IMR-90 (cell line): ENCODE results near the gene INPP5A. TPM values are rescaled to one million over a fixed set of nuclear protein-coding genes. Genes with fewer than 3 reads are reported as not detected.

Experiments used
- ATAC-seq: fragments of 200-7000 bp; cut with Tn5 transposase; 2 replicates; pipeline ENCODE4 v1.9.1; 2020; ENCODE audit warnings: low read depth, mild to moderate bottlenecking, moderate library complexity
- BruUV-seq: library from RNA; stranded (reverse); fragments of 400-500 nt; replicated peaks from 2 replicates; lab custom pipeline; 2021; lab: Mats Ljungman, UMichigan
- CTCF ChIA-PET: fragments of 300-600 bp; formaldehyde crosslinking; extraction: SDS; loops from one replicate; lab custom pipeline; 2021; ENCODE audit warnings: antibody characterized with exemption; lab: Yijun Ruan, JAX
- POLR2A ChIA-PET: fragments of 300-600 bp; sonication (Branson Sonifier 250); formaldehyde crosslinking; loops from one replicate; lab custom pipeline; 2022; ENCODE audit warnings: antibody characterized with exemption; ENCODE audit not compliant: unreplicated experiment; lab: Charles Lee
- DNase-seq: peaks from one replicate; pipeline ENCODE4 v3.0.0; 2013
- H2AFZ ChIP-seq: replicated peaks from 2 replicates; pipeline ENCODE3; 2013; ENCODE audit warnings: low read length, mild to moderate bottlenecking; ENCODE audit not compliant: poor library complexity
- H2AK5ac ChIP-seq: 2 replicates; pipeline ENCODE4 v1.6.1; 2013; ENCODE audit warnings: low read depth, low read length, inconsistent platforms
- H2AK9ac ChIP-seq: replicated peaks from 2 replicates; pipeline ENCODE3; 2013; ENCODE audit warnings: mild to moderate bottlenecking, low read depth, low read length, moderate library complexity; ENCODE audit not compliant: poor library complexity
- H2BK120ac ChIP-seq: 2 replicates; pipeline ENCODE4 v1.6.1; 2013; ENCODE audit warnings: low read depth, low read length, inconsistent platforms
- H2BK15ac ChIP-seq: 3 replicates; pipeline ENCODE4 v1.6.1; 2013; ENCODE audit warnings: low read depth, low read length, inconsistent platforms
- H2BK20ac ChIP-seq: 2 replicates; pipeline ENCODE4 v1.6.1; 2013; ENCODE audit warnings: low read depth, mild to moderate bottlenecking, inconsistent platforms, low read length, moderate library complexity
- H2BK5ac ChIP-seq: 2 replicates; pipeline ENCODE4 v1.6.1; 2013; ENCODE audit warnings: mild to moderate bottlenecking, low read depth, low read length, inconsistent platforms; ENCODE audit not compliant: poor library complexity, severe bottlenecking
- H3K14ac ChIP-seq: replicated peaks from 2 replicates; pipeline ENCODE4 v1.6.1; 2013; ENCODE audit warnings: low read depth, low read length, inconsistent platforms
- H3K18ac ChIP-seq: 2 replicates; pipeline ENCODE4 v1.6.1; 2013; ENCODE audit warnings: low read depth, low read length, control low read depth
- H3K23ac ChIP-seq: 2 replicates; pipeline ENCODE4 v1.6.1; 2013; ENCODE audit warnings: low read depth, low read length, inconsistent platforms
- H3K27ac ChIP-seq: 2 replicates; pipeline ENCODE4 v1.5.1; 2013; ENCODE audit warnings: mild to moderate bottlenecking, control low read depth, low read length; ENCODE audit not compliant: insufficient read depth
- H3K27me3 ChIP-seq: 2 replicates; pipeline ENCODE4 v1.6.1; 2013; ENCODE audit warnings: low read length; ENCODE audit not compliant: control insufficient read depth, insufficient read depth
- H3K36me3 ChIP-seq: 2 replicates; pipeline ENCODE4 v1.6.1; 2013; ENCODE audit warnings: low read length, mixed read lengths; ENCODE audit not compliant: control insufficient read depth, insufficient read depth
- H3K4ac ChIP-seq: 2 replicates; pipeline ENCODE4 v1.6.1; 2013; ENCODE audit warnings: low read depth, low read length, inconsistent platforms
- H3K4me1 ChIP-seq: 2 replicates; pipeline ENCODE4 v1.6.1; 2013; ENCODE audit warnings: low read length, mixed read lengths; ENCODE audit not compliant: control insufficient read depth, insufficient read depth
- H3K4me2 ChIP-seq: 2 replicates; pipeline ENCODE4 v1.6.1; 2013; ENCODE audit warnings: low read depth, mild to moderate bottlenecking, control low read depth, low read length, moderate library complexity
- H3K4me3 ChIP-seq: 2 replicates; pipeline ENCODE4 v1.5.1; 2013; ENCODE audit warnings: low read depth, mild to moderate bottlenecking, control low read depth, low read length, moderate library complexity; ENCODE audit not compliant: insufficient read depth
- H3K56ac ChIP-seq: 2 replicates; pipeline ENCODE4 v1.6.1; 2013; ENCODE audit warnings: low read length, inconsistent platforms; ENCODE audit not compliant: insufficient read depth; ENCODE audit errors: extremely low read depth
- H3K79me1 ChIP-seq, 2 experiments: 2 replicates each; pipeline ENCODE4 v1.6.1; 2013; ENCODE audit warnings: low read length in 2 of 2, inconsistent platforms in 1 of 2, low read depth in 1 of 2
- H3K9ac ChIP-seq: 2 replicates; pipeline ENCODE4 v1.6.1; 2013; ENCODE audit warnings: low read depth, low read length, control low read depth
- H3K9me1 ChIP-seq: 2 replicates; pipeline ENCODE4 v1.6.1; 2013; ENCODE audit warnings: low read length, inconsistent platforms; ENCODE audit not compliant: insufficient read depth
- H3K9me3 ChIP-seq: 2 replicates; pipeline ENCODE4 v1.6.1; 2013; ENCODE audit warnings: low read length; ENCODE audit not compliant: control insufficient read depth, insufficient read depth
- H4K20me1 ChIP-seq: 2 replicates; pipeline ENCODE4 v1.6.1; 2013; ENCODE audit warnings: low read length, inconsistent platforms; ENCODE audit not compliant: insufficient read depth
- H4K5ac ChIP-seq: 2 replicates; pipeline ENCODE4 v1.6.1; 2013; ENCODE audit warnings: mild to moderate bottlenecking, low read depth, low read length, control low read depth
- H4K8ac ChIP-seq, 2 experiments: 2 replicates each; pipeline ENCODE4 v1.6.1; 2013; ENCODE audit warnings: low read depth in 2 of 2, low read length in 2 of 2, control low read depth in 1 of 2, inconsistent platforms in 1 of 2
- H4K91ac ChIP-seq: 2 replicates; pipeline ENCODE4 v1.6.1; 2013; ENCODE audit warnings: low read depth, low read length, inconsistent platforms; ENCODE audit not compliant: insufficient read depth
- FOS ChIP-seq: fragments of 150-350 bp; IDR thresholded peaks from 2 replicates; pipeline ENCODE4 v1.6.1; 2016; ENCODE audit warnings: low read depth, low read length
- MAZ ChIP-seq: IDR thresholded peaks from 2 replicates; pipeline ENCODE4 v1.6.1; 2012; ENCODE audit warnings: low read depth, mild to moderate bottlenecking, low read length, improper control_type of control experiment, moderate library complexity, borderline replicate concordance
- RAD21 ChIP-seq: IDR thresholded peaks from 2 replicates; pipeline ENCODE4 v1.6.1; 2012; ENCODE audit warnings: low read length, improper control_type of control experiment
- RFX5 ChIP-seq: IDR thresholded peaks from 2 replicates; pipeline ENCODE4 v1.8.0; 2012; ENCODE audit warnings: low read depth, mild to moderate bottlenecking, low read length, moderate library complexity
- WGBS, 2 experiments: methylation state at CpG; one replicate each; pipeline versions ENCODE4 v1.1.5 to v1.1.7; 2013; ENCODE audit warnings: missing lambda C conversion rate in 2 of 2; ENCODE audit not compliant: insufficient read length in 1 of 2; ENCODE audit errors: extremely low coverage in 2 of 2; 5-methylcytosine and 5-hydroxymethylcytosine counted together
- dilution Hi-C: fragments of 300-500 bp; cut with HindIII; formaldehyde crosslinking; loops from one replicate; pipeline ENCODE4 v1.14.3; 2018; ENCODE audit warnings: low sequenced_read_pairs; ENCODE audit not compliant: unreplicated experiment
- in situ Hi-C: fragments of 300-500 bp; cut with MboI; formaldehyde crosslinking; loops from 3 replicates; pipeline ENCODE4 v1.14.3; 2019; ENCODE audit warnings: low sequenced_read_pairs, inconsistent platforms, mixed read lengths
- intact Hi-C: fragments of 100-400 bp; cut with micrococcal nuclease; formaldehyde crosslinking; loops from 2 replicates; pipeline ENCODE4 v1.10.0; 2022
- polyA plus RNA-seq, 3 experiments: library from polyadenylated mRNA; depleted of rRNA; stranded (reverse); fragments of >200 nt; gene quantifications; 2 replicates each; pipeline ENCODE4 v1.2.3, GENCODE V29; 2012; ENCODE audit warnings: low replicate concordance in 1 of 3
- total RNA-seq: library from RNA; depleted of rRNA; stranded (reverse); fragments of >200 nt; gene quantifications from 2 replicates; pipeline ENCODE4 v1.2.3, GENCODE V29; 2012

The INPP5A gene
- total and polyA plus RNA-seq, 2 of the 4 experiments (the other 2 are of a cell fraction): 21.4 to 36.7 TPM

DNA sequence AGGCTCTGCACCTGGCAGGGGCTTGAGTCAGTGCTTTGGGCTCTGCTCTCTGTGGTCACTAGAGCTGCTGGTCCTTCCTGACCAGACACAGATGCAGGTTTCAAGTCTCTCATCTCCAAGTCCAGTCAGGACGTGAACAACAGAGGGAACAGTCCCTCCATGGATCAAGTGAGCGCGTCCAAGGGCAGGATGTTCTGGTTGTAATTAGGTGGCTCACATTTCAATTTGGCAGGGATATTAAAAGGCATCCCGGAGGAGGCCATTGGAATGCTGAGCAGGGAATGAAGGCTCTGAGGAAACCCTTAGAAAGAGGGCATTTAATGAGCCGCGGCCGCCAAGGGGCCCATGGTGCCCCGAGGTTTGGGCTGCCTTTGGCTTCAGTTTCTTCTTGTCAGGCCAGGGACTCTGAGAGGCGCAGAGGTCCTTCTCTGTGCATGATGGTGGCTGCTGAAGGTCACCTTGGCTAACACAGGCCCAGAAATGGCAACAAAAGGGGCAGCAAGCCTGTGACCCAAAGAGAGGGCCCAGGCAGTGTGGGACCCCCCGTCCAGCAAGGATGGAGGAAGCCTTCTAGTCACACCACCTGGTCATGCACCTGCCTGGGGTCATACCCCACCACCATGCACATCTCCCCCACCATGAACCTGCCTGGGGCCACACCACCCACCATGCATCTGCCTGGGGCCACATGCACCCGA lies 30.7 kb upstream of the INPP5A start:
- no peak overlapping the region for H4K91ac ChIP-seq
- no peak overlapping the region for H3K18ac ChIP-seq
- intact Hi-C loops (no loop called here), dilution Hi-C loops (no loop called here), in situ Hi-C loops (no loop called here)
- no peak overlapping the region for H4K8ac ChIP-seq
- no peak overlapping the region for H2BK15ac ChIP-seq
- H3K9me1 ChIP-seq: no peaks in the 10 kb centered on the region
- no peaks in the 10 kb centered on the region for H4K20me1 ChIP-seq
- no TSS peak for BruUV-seq
- H2BK20ac ChIP-seq: no peak overlapping the region
- H3K14ac ChIP-seq: no peak overlapping the region
- no peak overlapping the region for H3K4ac ChIP-seq
- H3K4me3 ChIP-seq: no peak overlapping the region
- ATAC-seq (peak; percentile 49), DNase-seq (peak; percentile 55)
- peaks cover 10% of the 10 kb centered on the region; the same call in 1 of the 2 replicates for H3K27me3 ChIP-seq
- WGBS, 2 experiments: 85% methylated on average over 5 of the region's 11 CpGs; no CpG with 5 or more reads in 1 of the 2 experiments
- H2BK5ac ChIP-seq: no peak overlapping the region
- ChIA-PET CTCF (no interaction called here), POLR2A (no interaction called here)
- H2BK120ac ChIP-seq: no peak overlapping the region
- H3K4me1 ChIP-seq: no peaks in the 10 kb centered on the region; the same call in 1 of the 2 replicates
- H3K9ac ChIP-seq: no peak overlapping the region
- no peak overlapping the region for H3K56ac ChIP-seq
- no peak overlapping the region for H2AK9ac ChIP-seq
- no peak overlapping the region for H3K4me2 ChIP-seq
- H4K5ac ChIP-seq: no peak overlapping the region
- H3K23ac ChIP-seq: no peak overlapping the region
- H2AK5ac ChIP-seq: no peak overlapping the region
- no peaks in the 10 kb centered on the region for H3K79me1 ChIP-seq
- peak overlapping the region; percentile 2 for H2AFZ ChIP-seq
- H3K36me3 ChIP-seq: no peaks in the 10 kb centered on the region
- H3K27ac ChIP-seq: no peak overlapping the region
- no peaks in the 10 kb centered on the region; the same call in 1 of the 2 replicates for H3K9me3 ChIP-seq
- TF ChIP-seq RAD21 (no peak), RFX5 (no peak), MAZ (no peak), FOS (no peak)
